RKO (cell line): ENCODE data around the gene PHC1.

Experiments used
- DNase-seq: peaks from one replicate; pipeline ENCODE4 v3.0.0-alpha.2; 2016; ENCODE audit warnings: low spot score

Gene PHC1

DNA sequence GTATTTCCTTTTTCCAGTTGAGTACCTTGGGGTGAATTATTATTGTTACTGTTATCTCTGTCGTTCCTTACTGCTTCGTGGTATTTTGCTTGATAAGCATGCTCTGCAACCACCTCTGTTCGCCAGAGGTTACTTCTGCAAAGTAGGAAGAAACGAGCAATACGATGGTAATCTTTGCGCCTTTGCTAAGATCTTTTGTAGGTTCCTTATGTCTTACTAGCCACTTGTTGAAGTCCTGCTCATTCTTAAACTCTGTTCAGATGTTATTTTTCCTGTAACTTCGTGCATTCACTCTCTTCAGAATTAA lies 35.9 kb downstream of the PHC1 start:
- no peak for DNase-seq

DNA sequence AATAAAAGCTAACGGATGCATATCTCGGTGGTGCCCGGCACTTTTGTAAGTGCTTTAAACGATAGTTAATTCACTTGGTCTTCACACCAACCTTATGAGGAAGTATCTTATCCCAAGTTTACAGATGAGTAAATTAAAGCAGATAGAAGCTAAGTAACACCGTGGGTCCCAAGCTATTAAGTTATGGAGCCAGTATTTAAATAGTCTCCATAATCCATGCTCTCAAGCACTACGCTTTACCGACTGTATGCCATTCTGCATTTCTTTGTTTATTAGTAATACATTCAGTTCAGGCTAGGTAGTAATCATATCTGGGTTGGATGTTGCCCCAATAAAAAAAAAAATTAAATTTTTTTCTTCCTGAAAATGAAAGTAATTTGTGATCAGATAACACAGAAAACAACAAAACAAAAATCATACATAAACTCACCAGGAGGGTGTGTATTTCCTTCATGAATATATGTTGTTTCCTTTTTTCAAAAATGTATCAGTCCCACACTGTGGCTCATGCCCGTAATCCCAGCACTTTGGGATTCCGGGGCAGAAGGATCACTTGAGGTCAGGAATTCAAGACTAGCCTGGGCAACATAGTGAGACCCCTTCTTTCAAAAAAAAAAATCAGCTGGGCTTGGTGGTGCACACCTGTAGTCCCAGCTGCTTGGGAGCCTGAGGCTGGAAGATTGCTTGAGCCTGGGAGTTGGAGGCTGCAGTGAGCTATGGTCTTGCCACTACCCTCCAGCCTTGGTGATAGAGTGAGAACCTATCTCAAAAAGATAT lies 36.6 kb downstream of the PHC1 start:
- DNase-seq: peak; percentile 43

DNA sequence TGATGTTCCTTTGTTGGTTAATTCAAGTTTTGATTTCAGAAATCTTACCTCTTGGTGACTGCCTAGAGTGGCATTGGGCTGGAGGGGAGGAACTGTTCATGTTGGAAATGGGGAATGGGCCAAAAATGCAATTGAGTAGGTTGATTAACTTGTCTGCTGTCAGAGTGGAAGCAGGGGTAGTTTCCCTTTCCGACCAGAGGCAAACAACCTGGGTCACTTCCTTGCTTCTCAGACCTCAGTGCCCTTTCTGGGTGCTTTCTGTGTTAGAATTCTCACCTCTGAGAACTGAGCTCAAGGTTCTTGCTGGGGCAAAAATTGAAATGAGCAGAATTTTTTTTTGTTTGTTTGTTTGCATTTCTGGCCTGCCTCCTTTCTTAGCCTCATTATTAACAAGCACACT lies 37.4 kb downstream of the PHC1 start:
- no peak for DNase-seq

DNA sequence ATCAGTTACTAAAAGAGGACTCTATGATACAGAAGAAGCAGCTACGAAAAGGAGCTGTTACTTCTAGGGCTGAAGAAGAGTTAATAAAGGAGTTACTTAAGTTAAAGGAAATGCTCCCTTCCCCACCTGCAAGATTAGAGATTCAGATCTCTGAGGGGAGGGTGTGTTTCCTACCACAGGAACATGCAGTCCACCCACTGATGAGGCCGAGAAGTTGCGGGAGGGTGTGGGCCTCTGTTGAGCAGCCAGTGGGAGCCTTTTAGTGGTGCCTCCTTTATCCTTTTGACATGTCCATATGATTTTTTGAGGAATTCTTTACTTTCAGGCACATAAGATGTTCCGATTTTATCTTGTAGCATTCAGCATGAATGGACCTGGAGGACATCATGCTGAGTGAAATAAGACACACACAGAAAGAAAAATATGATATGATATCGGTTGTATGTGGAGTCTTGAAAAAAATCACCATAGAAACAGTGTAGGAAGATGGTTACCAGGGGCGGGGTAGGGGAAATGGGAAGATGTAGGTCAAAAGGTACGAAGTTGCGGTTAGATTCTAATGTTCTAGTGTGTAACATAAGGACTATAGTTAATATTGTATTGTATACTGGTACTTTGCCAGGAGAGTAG lies 39.6 kb downstream of the PHC1 start:
- no peak for DNase-seq

- no peak for DNase-seq
Measured at GRCh38 chr12:8956073-8956472, 41.8 kb downstream of the PHC1 start.

DNA sequence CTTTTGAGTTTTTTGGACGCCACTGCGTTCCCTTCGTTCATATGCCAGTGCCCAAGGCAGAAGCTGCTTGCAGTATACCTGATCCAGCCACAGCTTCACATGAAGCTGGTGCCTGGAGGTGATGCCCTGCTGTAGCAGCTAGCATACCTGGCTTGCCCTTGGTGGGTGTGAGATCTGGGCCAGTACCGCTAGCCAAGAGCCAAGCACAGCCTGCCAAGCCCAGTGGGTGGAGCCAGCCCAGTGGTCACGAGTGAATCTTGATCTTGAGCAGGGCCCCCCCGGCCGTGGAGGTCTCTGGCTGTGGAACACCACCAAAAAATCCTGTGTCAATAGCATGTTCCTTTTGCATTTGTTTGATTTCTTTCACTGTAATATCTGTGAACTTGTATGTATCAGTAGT lies 42.5 kb downstream of the PHC1 start:
- DNase-seq: no peak

DNA sequence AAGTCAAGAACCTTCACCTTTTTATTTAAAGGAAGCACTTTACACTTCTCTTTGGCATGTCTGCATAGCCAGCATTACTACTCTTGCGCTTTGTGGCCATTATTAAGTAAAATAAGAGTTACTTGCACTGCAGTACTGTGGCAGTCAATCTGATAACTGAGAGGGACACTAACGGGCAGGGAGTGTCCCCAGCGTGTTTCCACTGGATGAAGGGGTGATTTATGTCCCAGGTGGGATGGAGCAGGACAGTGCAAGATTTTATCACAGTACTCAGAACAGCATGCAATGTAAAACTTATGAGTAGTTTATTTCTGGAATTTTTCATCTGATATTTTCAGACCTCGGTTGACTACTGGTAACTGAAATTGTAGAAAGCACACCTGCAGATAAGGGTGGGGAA lies 43.3 kb downstream of the PHC1 start:
- DNase-seq: no peak

GRCh38 chr12:8958066-8958465 lies 43.8 kb downstream of the PHC1 start:
- no peak for DNase-seq

DNA sequence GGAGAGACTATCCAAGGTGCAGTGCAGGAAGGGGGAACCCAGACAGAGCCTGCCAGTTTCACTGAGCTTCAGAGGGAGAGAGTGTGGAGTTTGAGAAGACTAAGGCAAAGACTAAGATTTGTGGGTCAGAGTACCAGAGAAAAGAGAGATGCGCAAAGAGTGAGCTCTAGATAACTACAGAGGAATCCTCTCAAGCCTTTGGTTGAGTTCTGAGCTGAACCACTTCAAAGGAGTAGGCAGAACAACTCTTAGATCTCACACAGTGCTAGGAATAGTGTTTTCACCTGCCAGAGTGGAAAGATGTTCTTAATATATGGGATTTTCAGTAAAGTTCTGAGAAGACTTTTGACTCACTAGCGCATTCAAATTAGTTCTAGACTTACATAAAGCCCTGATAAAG lies 45.9 kb downstream of the PHC1 start:
- DNase-seq: no peak

GRCh38 chr12:8968761-8969160 lies 54.5 kb downstream of the PHC1 start:
- no peak for DNase-seq

GRCh38 chr12:8969861-8970411 lies 55.6 kb downstream of the PHC1 start:
- DNase-seq: no peak

DNA sequence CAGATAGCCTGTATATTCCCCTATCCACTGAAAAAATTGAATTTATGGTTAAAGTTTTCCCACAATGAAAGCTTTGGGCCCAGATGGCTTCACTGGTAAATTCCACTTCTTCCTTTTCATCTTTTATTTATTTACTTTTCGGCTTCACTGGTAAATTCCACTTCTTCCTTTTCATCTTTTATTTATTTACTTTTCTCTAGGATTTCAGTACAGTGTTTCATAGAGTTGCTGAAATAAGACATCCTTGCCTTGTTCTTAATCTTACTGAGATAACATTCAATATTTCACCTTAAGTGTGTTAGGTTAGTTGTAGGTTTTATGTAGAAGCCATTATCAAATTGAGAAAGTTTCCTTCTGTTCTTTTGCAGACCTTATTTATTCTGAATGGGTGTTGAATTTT lies 56.1 kb downstream of the PHC1 start:
- no peak for DNase-seq

GRCh38 chr12:8980137-8980536 lies 65.8 kb downstream of the PHC1 start:
- no peak for DNase-seq

GRCh38 chr12:8985213-8985754 lies 71.0 kb downstream of the PHC1 start:
- no peak for DNase-seq

- no peak for DNase-seq
Measured at GRCh38 chr12:8987163-8987562, 72.9 kb downstream of the PHC1 start.

DNA sequence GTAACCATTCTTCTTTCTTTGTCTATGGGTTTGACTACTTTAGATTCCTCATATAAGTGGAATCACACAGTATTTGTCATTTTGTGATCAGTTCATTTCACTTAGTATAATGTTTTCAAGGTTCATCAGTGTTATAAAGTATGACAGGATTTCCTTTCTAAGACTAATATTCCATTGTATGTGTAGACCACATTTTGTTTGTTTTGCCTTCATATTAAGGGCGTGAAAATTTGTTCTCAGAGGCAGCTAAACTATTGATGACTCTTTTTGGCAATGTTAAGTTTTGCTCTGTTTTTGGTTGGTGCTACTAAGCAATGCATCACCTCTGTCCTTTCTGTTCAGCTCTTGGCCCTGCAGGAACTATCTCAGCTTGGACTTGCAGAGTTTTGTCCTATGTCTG lies 73.4 kb downstream of the PHC1 start:
- DNase-seq: no peak

DNA sequence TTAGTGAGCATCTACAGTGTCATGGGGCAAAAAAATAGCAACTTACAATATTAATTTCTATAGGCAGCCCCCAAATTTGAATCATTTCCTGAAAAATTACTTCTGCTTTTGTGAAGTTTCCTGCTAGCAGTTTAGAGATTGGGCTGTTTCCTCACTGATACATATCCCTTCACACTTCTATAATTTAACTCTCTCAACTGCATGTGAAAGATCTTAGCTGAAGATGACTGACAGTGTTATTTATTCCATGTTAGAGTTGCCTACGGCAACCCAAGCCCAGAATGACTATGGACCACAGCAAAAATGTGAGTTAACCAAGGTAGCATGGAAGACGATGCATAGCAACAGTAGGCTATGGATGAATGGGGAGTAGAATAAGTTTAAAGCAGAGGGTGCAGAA lies 75.1 kb downstream of the PHC1 start, which contains the start of gene KLRG1:
TSS of gene KLRG1 (plus strand) at position 134 of the 400 bp plus-strand sequence. CDS start at position 224, 90 bp downstream.
- no peak for DNase-seq
